CD4-positive, alpha-beta T cell treated with Interleukin-21 for 1 hour (primary cell): ENCODE data around the gene ARHGAP28.

ENCODE experiments used
- DNase-seq: peaks from one replicate; pipeline ENCODE4 v3.0.0-alpha.2; 2020

Gene ARHGAP28

DNA sequence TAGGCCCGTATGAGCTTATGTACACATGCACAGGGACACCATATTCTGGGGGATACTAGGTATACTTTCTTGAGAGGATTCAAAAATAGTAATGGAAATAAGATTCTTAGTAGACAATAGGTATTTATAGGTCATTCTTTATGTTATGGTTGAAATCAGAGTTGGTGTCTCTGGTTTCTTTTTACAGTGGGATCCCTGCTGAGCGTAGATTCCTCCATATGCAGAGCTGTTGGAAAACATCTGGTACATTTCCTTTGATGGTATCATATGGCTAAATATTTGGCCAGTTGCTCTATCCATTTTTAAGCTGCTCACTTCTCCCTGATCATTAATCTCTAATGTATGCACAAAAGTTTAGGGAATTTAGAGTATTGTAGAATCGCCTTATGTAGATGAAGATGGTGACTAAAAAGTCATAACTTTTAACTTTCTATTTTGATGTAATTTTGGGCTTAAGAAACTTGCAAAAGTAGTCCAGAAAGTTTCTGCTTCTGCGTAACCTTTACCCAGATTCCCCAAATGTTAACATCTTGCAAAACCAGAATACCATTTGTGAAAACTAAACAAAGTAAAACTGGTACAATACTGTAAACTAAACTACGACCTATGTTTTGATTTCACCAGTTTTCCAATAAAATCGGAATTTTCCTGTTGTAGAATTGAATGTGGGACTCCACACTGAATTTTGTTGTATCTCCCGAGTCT, 5.4 kb downstream of the ARHGAP28 start:
- DNase-seq, result no peak

DNA sequence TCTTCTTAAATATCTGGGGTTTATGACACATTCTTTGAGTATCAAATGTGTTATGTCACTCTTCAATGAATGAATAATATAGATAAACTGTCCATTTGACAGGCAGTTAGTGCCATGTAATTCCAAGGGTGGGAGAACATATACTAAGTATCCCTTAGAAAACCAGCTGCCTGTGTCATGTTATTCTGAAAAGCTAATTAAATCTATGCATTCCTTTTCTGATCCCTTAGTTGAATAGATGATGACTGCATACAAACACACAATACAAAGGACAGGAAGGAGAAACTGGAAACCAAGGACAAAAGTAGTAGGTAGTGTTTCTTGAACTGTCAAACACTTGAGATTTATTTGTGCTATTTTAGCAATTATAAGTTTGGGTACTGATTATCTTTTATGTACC, 8.3 kb downstream of the ARHGAP28 start:
- no peak for DNase-seq

DNA sequence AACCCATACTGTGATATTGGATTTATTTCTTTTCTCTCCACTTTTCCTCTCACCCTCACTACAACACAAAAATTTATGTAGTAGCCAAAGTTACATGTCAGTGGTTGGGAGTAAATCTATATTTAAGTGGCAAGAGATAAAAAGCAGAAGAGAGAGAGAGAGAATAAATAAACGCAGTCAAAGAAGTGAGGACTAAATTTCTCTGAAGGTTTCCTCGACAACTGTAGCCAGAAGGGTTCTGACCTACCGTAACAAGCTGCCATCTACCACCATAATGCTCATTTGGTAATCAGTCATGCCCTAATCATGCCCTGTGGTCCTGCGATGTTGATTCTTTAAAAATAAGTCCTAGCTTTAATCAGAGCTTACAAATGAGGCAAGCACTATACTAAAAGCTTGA, 9.1 kb downstream of the ARHGAP28 start:
- no peak for DNase-seq

DNA sequence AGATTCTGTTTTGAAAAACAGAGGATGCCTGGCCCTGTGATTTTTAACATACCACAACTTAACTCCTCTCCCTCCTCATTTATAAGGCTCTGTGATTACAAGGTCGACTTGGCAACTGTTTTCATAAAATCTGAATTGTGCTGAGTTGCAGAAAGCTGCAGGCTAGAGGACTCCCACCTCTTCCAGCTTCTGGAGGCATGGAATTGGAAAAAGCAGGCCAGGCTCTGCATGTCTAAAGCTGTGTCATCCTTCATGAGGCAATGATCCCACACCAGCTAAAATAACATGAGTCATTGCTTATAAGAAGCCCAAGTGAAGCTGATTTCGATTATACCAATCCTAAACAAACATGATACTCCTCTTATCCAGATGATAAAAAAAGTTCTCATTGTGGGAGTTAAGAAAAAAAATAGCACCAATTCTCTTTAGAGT, 11.7 kb downstream of the ARHGAP28 start:
- DNase-seq, result no peak

DNA sequence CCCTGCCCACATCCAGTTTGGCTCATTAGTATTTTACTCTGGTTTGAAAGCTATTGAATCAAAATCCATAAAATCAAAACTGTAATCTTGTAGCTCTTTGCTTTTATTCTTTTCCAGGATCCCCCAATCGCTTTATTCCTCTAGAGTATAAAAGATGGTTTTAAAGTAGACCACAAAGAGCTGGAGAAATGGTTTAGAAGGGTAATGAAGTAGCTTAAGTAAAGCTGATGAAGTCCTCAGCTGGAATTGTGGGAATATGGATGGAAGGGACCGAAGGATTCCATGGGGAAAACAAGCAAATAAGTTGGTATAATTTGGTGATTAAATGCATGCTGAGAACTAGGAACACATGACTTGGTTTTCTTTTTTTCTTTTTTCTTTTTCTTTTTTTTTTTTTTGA, 12.3 kb downstream of the ARHGAP28 start:
- no peak for DNase-seq

DNA sequence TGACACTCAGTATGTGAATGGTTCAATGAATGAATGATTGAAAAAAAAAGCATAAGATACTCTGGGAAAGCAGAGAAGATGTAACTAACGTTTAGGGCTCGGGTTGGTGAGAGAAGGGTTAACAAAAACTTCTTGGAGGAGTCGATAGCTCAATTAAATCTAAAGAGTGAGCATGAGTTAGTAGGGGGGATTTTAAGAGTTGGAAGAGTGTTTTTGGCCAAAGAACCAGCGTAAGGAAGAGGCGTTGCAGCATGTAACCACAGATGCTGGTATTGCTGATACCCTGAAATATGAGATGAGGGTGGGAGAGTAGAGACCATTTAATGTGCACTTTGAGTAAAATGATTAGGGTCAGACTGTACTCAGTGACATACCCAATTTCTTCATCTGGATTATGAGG, 14.5 kb downstream of the ARHGAP28 start:
- no peak for DNase-seq

DNA sequence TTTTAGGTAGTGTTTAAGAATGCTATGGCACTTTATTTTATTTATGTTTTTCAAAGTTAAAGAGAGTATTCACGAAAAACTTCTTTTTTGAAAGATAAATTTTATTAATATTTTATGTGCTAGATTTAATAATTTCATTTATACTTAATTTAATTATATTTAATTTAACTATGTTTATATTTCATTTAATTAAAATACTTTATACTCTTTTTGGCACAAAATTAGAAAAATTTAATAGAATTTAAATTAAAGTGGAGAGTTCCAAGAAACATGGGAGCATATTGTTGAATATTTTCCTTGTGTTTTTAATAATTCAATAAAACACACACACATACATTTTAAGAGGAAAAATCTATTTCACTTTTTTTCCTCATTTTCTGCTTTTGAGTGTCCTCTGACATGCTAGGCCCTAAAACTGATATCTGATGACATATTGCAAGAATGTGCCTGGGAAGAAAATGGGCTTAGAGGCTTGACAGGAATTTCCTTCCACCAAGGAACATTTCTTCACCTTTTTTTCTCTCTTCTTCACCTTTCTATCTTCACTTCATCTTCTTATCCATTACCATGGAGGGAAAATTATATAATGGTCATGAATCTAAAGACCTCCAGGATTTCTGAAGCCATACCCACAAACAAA, 15.4 kb downstream of the ARHGAP28 start:
- no peak for DNase-seq

DNA sequence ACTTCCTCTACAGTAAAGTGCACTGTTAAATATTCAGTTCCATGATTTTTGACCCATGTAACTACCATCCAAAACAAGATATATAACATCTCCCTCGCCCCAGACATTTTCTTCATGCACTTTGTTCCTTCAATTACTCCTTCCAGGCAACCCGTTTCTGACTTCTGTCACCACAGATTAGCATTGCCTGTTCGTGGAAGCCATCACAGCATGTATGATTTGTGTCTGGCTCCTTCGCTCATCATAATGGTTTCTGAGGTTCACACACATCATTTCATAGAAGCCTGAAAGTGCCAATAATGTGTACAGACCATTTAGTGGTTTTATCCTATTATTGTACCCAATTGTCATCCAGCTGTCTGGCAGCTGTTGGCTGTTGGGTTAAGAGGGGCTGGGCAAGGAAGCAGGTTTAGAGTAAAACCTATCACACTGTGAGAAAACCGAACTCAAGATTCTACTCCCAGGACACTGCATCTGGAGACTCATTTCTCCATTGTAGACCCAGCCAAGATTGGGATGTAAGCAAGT, 16.1 kb downstream of the ARHGAP28 start:
- no peak for DNase-seq

DNA sequence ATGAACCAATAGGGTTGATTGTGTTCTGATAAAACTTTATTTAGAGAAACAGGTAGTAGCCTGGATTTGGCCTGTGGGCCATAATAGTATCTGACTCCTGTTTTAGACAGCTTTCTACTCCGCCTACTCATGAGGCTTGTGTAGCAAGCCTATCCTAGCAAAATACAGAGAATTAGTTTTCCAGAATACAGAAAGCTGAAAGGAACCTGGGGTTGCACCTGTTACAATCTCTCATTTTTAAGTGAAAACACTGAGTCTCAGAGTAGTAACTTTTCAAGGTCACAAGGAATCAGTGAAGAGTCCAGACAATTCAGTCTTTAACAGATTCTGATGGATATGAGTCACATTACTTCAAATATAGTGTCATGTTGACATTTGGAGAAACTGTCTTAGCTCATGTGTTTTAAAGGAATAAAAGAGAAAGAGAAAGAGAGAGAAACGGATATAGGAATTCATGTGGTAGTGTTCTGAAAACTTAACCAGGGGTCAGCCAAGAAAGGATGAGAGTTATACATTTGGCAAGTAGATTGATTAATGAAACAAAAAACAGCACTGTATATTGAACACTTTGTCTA, 17.0 kb downstream of the ARHGAP28 start:
- DNase-seq, result no peak

DNA sequence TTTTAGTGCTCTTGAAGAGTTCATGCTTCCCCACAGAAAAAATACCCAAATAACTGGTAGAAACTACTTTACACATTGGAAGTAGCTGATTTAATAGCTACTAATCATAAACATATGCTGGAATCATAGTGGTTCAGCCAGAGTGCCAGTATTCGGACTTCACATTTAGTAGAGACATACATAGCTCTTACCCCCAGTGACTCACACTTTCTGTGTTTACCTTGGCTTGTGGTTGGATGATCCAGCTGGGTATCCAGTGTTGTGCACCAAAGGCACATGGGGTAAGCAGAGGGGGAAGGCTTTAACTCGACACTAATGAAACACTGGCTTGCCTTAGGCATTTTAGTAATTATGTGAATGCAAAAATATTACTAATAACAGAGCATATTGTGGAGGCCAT, 18.1 kb downstream of the ARHGAP28 start:
- DNase-seq, result no peak

DNA sequence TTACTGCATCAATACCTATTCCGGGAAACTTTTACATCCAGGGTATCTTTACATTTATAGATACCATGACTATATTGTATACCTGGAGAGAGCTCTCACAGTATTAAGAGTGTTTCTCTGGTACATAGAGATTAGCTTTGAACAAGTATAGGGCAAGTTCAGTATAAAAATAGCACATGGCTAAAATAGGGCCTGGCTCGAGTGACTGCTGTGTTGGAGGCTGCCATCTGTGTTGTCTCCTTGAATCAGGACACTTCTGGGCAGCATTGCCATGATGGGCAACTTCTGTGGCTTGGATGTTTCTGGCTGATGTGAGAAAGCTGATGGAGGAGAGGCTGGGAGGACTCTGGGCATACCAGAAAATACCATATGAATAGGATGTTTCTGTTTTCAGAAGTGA, 18.7 kb downstream of the ARHGAP28 start:
- no peak for DNase-seq

DNA sequence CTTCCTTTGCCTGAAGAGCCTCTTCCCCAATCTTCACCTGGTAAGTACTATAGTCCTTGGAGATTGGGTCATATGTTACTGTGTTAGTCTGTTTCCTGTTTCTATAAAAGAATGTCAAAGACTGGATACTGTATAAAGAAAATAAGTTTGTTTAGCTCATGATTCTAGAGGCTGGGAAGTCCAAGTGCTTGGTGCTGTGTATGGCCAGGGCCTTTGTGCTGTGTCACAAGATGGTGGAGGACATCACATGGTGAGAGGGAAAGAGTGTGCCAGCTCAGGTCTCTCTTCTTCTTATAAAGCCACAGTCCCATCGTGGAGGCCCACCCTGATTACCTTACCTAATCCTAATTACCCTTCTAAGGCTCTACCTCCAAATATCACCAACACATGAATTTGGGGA, 20.9 kb downstream of the ARHGAP28 start:
- DNase-seq, result no peak

DNA sequence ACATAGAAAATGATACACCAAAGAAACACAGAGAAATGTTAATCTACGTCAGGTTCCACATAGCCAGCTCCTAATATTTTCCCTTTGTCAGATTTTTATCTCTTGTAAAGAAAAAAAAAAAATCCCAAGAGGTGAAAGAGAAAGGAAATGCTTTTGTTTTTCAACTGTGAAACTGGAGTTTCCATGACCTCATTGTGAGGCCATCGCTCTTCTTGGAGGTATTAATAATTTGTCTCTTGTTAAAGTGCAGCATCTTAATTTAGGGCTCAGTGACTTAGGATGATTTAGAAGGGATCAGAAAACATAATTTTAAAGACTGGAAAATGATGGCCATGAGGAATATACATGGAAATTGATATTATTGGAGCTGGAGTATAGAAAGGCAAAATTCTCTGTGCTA, 21.7 kb downstream of the ARHGAP28 start:
- no peak for DNase-seq

DNA sequence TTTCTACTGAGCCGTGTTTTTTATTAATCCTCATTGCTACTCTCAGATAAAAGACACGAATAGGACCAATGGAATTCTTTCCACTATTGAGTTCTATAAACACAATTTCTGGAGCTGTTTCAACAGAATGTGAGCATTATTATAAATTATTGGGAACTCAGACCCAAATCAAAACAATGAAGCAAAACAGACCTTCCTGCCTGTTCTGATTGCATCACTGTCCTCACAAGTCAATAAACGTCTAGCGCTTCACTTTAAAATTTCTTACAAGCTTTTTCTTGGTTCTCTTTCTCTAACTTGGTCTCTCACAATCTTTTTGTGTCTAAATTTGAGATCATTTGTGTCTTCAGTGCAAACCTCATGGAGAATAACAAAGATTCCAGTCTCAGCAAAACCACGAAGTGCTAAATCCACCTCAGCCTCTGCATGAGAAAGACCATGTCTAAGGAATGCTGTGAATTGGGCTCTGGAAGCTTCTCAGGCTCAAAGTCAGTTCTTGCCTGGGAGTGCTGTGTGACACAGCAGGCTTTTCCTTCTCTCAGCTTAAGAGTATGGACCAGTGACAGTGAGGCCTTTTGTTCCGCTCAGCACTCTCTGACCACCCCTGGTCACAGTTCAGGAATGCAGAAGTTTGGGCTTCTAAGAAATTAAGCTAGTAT, 22.8 kb downstream of the ARHGAP28 start:
- DNase-seq, result no peak

DNA sequence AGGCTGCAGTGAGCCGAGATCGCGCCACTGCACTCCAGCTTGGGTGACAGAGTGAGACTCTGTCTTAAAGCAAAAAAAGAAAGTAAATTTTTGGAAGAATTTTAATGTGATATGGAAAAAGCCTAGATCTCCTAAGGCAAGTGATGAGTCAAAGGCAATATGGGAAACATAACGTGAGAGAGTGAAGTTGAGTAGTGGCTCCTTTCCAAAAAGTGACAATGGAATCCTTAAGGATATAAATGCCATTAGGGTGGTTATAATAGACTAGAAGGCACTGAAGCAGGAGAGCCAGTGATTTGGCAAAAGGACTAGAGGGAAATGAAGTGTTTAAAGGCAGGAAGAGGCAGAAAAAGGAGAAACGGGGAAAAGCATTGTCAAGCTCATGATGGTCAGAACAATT, 25.6 kb downstream of the ARHGAP28 start:
- no peak for DNase-seq

DNA sequence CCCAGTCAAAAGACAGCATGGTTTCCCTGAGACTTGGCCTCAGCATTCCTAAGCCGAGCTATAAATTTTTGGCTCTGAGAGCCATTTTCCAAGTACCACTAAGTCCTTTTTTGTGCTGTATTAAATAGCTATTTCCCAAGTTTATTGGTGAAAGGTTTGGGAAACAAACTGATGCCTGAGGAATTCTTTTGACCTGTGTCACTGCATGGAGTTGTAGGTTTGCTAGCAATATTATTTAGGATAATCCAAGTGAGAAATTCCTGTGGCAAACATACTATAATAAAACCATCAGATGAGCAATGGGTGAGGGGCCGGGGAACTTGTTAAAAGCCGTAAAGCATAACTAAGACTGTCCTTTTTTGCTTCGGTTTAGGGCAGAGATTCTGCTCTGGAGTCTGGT, 28.4 kb downstream of the ARHGAP28 start:
- no peak for DNase-seq

DNA sequence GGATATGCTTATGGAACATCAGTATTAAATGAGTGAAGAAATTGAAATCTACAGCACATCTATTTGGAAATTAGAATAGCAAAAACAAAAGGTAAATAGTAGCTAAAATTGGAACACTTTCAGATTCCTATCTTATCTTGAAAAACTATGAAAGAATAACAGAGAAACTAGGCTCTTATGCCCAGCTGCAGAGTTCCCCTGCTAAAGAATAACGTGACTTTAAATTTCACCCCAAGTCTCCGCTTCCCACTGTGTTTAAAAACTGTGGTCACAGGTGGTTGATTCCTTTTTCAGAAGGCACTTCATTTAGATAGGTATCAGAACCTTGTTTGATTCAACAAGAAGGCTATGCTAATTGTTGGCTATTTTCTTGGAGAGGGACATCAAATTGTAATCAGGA, 30.1 kb downstream of the ARHGAP28 start:
- DNase-seq, result no peak

DNA sequence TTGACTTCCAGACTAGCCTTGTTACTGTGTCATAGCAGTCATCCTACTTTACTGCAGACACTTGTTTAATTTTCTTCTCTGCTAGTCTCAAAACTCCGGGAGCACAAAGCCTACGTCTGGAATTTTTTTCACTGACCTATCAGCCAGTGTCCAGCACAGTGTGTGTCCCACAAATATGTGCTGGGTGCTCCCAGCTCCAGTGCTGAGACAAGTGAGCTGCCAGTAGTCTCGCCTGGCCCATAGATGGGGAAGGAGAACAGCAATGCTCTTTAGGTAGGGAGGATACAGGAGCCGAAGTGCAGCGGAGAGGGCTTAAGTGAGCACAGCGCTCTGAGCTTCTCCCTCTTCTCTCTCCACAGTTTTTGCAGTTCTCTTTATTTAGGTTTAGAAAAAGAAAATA, 34.0 kb downstream of the ARHGAP28 start:
- DNase-seq, result no peak

DNA sequence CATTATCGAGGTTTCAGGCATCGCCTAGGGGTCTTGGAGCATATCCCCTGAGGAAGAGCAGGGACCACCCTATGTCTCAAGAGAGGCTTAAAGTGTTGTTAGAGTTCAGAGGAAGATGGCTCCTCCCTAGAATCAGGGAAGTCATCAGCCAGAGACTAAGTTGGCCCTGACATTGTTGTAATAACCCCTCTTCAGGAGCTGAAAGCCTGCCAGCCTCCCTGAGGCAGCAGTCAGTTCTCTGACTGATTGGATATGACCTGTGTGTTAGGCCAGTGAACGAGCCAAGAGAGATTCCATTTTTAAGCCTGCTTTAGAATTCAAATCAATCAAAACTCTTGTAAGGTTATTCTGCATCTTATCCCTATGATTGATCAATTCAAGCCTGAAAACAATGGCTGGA, 34.9 kb downstream of the ARHGAP28 start:
- no peak for DNase-seq

DNA sequence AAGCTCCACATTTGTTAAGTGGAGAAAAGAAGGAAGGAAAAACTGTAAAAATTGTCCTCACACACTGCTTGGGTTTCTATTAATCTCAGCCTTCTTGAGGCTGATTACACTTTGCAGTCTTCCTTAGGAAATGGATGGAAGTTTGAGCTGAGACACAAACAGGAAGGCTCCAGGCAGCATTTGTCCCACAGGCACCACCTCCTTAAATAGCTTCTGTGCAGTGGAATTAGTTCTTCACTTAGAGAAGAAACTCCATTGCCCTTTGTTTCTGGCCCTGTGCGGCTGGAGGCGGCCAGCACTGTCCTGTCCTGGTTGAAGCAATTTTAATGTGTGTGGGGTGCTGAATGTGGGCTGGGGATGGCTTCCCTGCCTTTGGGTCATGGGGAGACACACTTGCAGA, 44.3 kb downstream of the ARHGAP28 start:
- no peak for DNase-seq

DNA sequence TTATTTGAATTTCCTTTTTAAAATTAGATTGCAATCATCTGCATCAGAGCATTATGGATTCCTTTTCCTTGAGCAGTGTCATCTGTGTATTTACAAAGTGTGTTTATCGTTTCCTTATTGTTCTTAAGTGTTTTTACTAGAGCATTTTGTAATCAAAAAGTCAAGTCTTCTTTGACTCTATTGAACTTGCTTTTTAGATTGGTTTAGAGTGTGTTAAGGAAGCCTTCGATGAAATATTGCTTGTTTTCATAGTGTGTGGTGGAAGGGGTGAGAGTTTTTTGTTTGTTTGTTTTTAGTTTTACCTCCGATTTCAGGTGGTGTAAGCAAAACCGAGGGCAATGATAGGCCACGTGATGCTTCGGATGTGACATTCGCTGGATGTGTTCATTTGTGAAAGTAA, 45.7 kb downstream of the ARHGAP28 start:
- DNase-seq, result no peak

DNA sequence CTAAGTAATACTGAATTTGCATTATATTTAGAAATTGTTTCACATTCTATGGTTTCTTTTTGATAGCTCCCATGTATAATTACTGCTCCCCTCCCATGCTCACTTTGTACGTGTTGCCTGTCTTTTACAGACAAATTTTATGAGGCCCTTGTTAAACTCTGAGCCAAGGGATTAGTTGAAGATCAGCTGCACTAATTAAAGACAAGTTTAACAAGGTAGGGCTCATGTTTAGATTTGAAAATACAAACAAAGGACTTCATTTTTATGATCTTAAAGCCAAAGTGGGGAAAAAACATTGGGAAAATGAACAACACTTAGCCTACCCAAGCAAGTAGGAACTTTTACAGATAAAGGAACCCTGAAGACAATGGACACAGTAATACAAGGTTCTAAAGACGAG, 46.2 kb downstream of the ARHGAP28 start:
- DNase-seq, result no peak

DNA sequence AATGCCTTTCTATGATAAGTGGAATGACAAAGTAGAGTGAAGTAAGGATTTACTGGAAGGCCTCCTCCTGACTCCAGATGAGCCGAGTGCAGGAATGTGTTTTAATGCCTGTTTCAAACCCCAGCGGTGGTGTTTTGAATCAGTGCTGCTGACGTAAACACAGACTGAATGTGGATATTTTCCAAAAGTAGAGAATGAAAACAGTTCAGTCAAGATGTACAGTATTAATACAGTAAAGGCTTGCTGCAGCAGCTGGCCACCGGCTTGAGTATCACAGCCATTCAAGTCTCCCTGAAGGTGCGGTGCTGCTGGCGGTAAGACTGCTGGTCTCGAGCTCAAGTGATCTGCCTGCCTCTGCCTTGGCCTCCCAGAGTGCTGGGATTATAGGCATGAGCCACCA, 46.7 kb downstream of the ARHGAP28 start:
- no peak for DNase-seq

DNA sequence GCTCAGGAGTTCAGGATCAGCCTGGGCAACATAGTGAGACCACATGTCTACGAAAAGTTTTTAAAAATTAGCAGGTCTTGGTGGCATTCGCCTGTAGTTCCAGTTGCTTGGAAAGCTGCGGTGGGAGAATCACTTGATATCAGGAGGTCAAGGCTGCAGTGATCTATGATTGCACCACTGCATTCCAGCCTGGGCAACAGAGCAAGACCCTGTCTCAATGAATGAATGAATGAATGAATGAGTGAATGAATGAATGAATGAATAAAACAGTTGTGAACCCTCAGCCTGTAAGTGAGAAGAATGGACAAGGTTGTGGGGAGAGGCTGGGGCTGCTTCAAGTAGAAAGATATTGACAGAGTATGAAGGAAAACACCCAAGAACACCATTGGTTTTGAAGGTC, 48.0 kb downstream of the ARHGAP28 start:
- no peak for DNase-seq
